Adrenal gland (tissue), 12 donors: ENCODE data around the gene CCNY. TPM values are rescaled to one million over a fixed set of nuclear protein-coding genes. Genes with fewer than 3 reads are reported as not detected.
"Not testable (repeated sequence)": the region's sequence is repeated elsewhere in the genome, so short reads cannot be mapped to it uniquely, and the experiment has no call there.

Source experiments
- DNase-seq, 7 donors: peaks; one replicate each; pipeline ENCODE4 v3.0.0-alpha.2; 2019 to 2020
- H3K27ac ChIP-seq, 5 donors: fragments of 200-600 bp; sonication (generic) in 4 of 5; 1 replicate in 3 of 5; 2 replicates in 2 of 5; pipeline versions ENCODE4 v1.5.1 to v1.8.0; 2016 to 2020; ENCODE audit warnings: mild to moderate bottlenecking in 1 of 5
- H3K27me3 ChIP-seq: fragments of 200-600 bp; 2 replicates; pipeline ENCODE4 v1.8.0; 2021
- H3K36me3 ChIP-seq, 2 donors: fragments of 200-600 bp; replicated peaks in 1 of 2; 1 replicate in 1 of 2; 2 replicates in 1 of 2; pipeline versions ENCODE4 v1.5.1 to v1.8.0; 2018 to 2022
- H3K4me1 ChIP-seq, 2 donors: fragments of 200-600 bp; replicated peaks in 1 of 2; 1 replicate in 1 of 2; 2 replicates in 1 of 2; pipeline versions ENCODE4 v1.5.1 to v1.8.0; 2018 to 2021
- H3K4me3 ChIP-seq, 4 donors: fragments of 200-600 bp; sonication (generic) in 3 of 4; one replicate each; pipeline ENCODE4 v1.5.1; 2016 to 2018
- H3K9me3 ChIP-seq, 3 donors: fragments of 200-600 bp; sonication (generic) in 1 of 3; replicated peaks in 1 of 3; 1 replicate in 2 of 3; 2 replicates in 1 of 3; pipeline versions ENCODE4 v1.5.1 to v1.8.0; 2016 to 2021
- POLR2A ChIP-seq, 2 donors: fragments of 450-650 bp; IDR thresholded peaks; one replicate each; pipeline ENCODE4 v1.6.1; 2017; ENCODE audit warnings: antibody characterized with exemption in 2 of 2, mild to moderate bottlenecking in 2 of 2, moderate library complexity in 1 of 2
- WGBS, 4 donors: extraction: QIAGEN DNeasy Blood & Tissue Kit in 2 of 4; methylation state at CpG; one replicate each; pipeline versions ENCODE4 v1.1.5 to v1.1.7; 2013 to 2017; 5-methylcytosine and 5-hydroxymethylcytosine counted together
- intact Hi-C, 2 donors: fragments of 100-400 bp; cut with DNase I; formaldehyde crosslinking; loops; one replicate each; pipeline versions ENCODE4 v1.14.1 to v1.15.0; 2022 to 2023
- polyA plus RNA-seq, 3 donors: library from polyadenylated mRNA; stranded (reverse); fragments of 200-250 nt in 2 of 3; fragments of 350-450 nt in 1 of 3; fragmentation: Illumina TruSeq in 1 of 3; extraction: RNeasy Lipid Tissue Mini Kit (QIAGEN cat#74804) in 1 of 3; gene quantifications; one replicate each; pipeline ENCODE4 v1.2.3, GENCODE V29; 2013 to 2014
- total RNA-seq, 9 donors: library from RNA; depleted of rRNA in 4 of 9; stranded (reverse); fragments of >200 nt in 4 of 9; fragments of 120-200 nt in 1 of 9; fragmentation: NEBNext Ultra II Directional in 1 of 9; extraction: Animal tissue kit (Norgen Biotek cat#: 25700) in 1 of 9; gene quantifications; one replicate each; pipeline versions ENCODE4 v1.1.0 to v1.2.4, GENCODE V29; 2013 to 2023
- TF ChIP-seq, protein P1 (sequence below), 6 experiments: fragments of 450-650 bp in 4 of 6; fragments of 200-600 bp in 2 of 6; sonication (generic) in 1 of 6; IDR thresholded peaks; 1 replicate in 5 of 6; 2 replicates in 1 of 6; pipeline versions ENCODE4 v1.5.1 to v1.8.0; 2016 to 2021; ENCODE audit warnings: antibody characterized with exemption in 6 of 6, mild to moderate bottlenecking in 2 of 6, moderate library complexity in 1 of 6
- donor health status: healthy with polysubstance abuse.
- donor health status: Bipolar disorder and iron deficiency.
- donor health status: DM: yes; HTN: yes; CAD: no.
- donor health status: DM: no; HTN: no; CAD: no.
- donor health status: DM: no; HTN: no; CAD: no.
- donor health status: DM: yes; HTN: yes; CAD: no.

CCNY gene
- total and polyA plus RNA-seq, 12 donors = 18.3 to 87.0 (median 45.2) TPM

- DNase-seq = no peak
- intact Hi-C loops = no loop called here
- no peak overlapping the region for H3K27ac ChIP-seq
- 94 to 97% (median 96%) methylated on average over 3 of the region's 3 CpGs for WGBS, 4 donors
- TF ChIP-seq POLR2A (IDR thresholded peaks at IDR 0.05) = no peak
- TF ChIP-seq, protein P1, sequence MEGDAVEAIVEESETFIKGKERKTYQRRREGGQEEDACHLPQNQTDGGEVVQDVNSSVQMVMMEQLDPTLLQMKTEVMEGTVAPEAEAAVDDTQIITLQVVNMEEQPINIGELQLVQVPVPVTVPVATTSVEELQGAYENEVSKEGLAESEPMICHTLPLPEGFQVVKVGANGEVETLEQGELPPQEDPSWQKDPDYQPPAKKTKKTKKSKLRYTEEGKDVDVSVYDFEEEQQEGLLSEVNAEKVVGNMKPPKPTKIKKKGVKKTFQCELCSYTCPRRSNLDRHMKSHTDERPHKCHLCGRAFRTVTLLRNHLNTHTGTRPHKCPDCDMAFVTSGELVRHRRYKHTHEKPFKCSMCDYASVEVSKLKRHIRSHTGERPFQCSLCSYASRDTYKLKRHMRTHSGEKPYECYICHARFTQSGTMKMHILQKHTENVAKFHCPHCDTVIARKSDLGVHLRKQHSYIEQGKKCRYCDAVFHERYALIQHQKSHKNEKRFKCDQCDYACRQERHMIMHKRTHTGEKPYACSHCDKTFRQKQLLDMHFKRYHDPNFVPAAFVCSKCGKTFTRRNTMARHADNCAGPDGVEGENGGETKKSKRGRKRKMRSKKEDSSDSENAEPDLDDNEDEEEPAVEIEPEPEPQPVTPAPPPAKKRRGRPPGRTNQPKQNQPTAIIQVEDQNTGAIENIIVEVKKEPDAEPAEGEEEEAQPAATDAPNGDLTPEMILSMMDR (IDR thresholded peaks at IDR 0.05) = no peak
- H3K36me3 ChIP-seq = peaks cover 0 to 47% of the 10 kb centered on the region in 2 donors
- H3K27me3 ChIP-seq = no peaks in the 10 kb centered on the region
- no peaks in the 10 kb centered on the region for H3K9me3 ChIP-seq
- no peak overlapping the region for H3K4me3 ChIP-seq
- no peaks in the 10 kb centered on the region for H3K4me1 ChIP-seq
Observed at GRCh38 chr10:35535136-35535535, 198.8 kb downstream of the CCNY start.

- DNase-seq = no peak
- no peak overlapping the region for H3K27ac ChIP-seq
- no peaks in the 10 kb centered on the region for H3K27me3 ChIP-seq
- 93 to 100% (median 97%) methylated on average over 4 of the region's 4 CpGs for WGBS, 4 donors
- H3K4me1 ChIP-seq = no peaks in the 10 kb centered on the region
- no peak overlapping the region for H3K4me3 ChIP-seq
- no peak for TF ChIP-seq POLR2A (IDR thresholded peaks at IDR 0.05)
- TF ChIP-seq, protein P1 (IDR thresholded peaks at IDR 0.05) = no peak
- intact Hi-C loops = no loop called here
- peaks cover 0 to 32% of the 10 kb centered on the region in 2 donors for H3K36me3 ChIP-seq
- no peaks in the 10 kb centered on the region for H3K9me3 ChIP-seq
Observed at GRCh38 chr10:35536789-35537188, 200.5 kb downstream of the CCNY start.

DNA sequence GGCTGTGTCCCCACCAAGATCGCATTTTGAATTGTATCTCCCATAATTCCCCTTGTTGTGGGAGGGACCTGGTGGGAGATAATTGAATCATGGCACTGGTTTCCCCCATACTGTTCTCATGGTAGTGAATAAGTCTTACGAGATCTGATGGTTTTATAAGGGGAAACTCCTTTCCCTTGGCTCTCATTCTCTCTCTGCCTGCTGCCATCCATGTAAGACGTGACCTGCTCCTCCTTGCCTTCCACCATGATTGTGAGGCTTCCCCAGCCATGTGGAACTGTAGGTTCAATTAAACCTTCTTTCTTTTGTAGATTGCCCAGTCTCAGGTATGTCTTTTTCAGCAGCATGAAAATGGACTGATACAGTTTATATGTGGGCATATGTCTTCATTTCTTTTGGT is 201.6 kb downstream of the CCNY start:
- H3K4me1 ChIP-seq, H3K27me3 ChIP-seq, intact Hi-C loops, DNase-seq, H3K4me3 ChIP-seq, H3K9me3 ChIP-seq, H3K27ac ChIP-seq: not testable (repeated sequence)
- 94 to 98% (median 98%) methylated on average over 3 of the region's 3 CpGs for WGBS, 4 donors
- H3K36me3 ChIP-seq = peaks cover 0 to 21% of the 10 kb centered on the region in 2 donors

- TF ChIP-seq, protein P1 (IDR thresholded peaks at IDR 0.05) = no peak
- no peak for TF ChIP-seq POLR2A (IDR thresholded peaks at IDR 0.05)
- peaks cover 0 to 6% of the 10 kb centered on the region in 2 donors for H3K4me1 ChIP-seq
- intact Hi-C loops = no loop called here
- 80 to 88% (median 86%) methylated on average over 7 of the region's 7 CpGs for WGBS, 4 donors
- H3K4me3 ChIP-seq = no peak overlapping the region
- no peaks in the 10 kb centered on the region for H3K27me3 ChIP-seq
- H3K36me3 ChIP-seq = peaks cover 0 to 5% of the 10 kb centered on the region in 2 donors
- DNase-seq = no peak
- H3K27ac ChIP-seq = no peak overlapping the region
- no peaks in the 10 kb centered on the region for H3K9me3 ChIP-seq
Observed at GRCh38 chr10:35540296-35541164, 204.2 kb downstream of the CCNY start.

- WGBS, 4 donors = 90 to 100% (median 99%) methylated on average over 1 of the region's 1 CpG
- Histone ChIP-seq H3K4me1 (peaks cover 0 to 6% of the 10 kb centered on the region in 2 donors), H3K36me3 (no peaks in the 10 kb centered on the region), H3K27me3 (no peaks in the 10 kb centered on the region), H3K9me3 (no peaks in the 10 kb centered on the region), H3K27ac (no peak overlapping the region), H3K4me3 (no peak overlapping the region)
- no peak for DNase-seq
- intact Hi-C loops = no loop called here
- TF ChIP-seq, protein P1 (IDR thresholded peaks at IDR 0.05) = no peak
- TF ChIP-seq POLR2A (IDR thresholded peaks at IDR 0.05) = no peak
Observed at GRCh38 chr10:35541720-35542119, 205.4 kb downstream of the CCNY start.
